ENCODE results near the gene IRF4.

The IRF4 gene

DNA sequence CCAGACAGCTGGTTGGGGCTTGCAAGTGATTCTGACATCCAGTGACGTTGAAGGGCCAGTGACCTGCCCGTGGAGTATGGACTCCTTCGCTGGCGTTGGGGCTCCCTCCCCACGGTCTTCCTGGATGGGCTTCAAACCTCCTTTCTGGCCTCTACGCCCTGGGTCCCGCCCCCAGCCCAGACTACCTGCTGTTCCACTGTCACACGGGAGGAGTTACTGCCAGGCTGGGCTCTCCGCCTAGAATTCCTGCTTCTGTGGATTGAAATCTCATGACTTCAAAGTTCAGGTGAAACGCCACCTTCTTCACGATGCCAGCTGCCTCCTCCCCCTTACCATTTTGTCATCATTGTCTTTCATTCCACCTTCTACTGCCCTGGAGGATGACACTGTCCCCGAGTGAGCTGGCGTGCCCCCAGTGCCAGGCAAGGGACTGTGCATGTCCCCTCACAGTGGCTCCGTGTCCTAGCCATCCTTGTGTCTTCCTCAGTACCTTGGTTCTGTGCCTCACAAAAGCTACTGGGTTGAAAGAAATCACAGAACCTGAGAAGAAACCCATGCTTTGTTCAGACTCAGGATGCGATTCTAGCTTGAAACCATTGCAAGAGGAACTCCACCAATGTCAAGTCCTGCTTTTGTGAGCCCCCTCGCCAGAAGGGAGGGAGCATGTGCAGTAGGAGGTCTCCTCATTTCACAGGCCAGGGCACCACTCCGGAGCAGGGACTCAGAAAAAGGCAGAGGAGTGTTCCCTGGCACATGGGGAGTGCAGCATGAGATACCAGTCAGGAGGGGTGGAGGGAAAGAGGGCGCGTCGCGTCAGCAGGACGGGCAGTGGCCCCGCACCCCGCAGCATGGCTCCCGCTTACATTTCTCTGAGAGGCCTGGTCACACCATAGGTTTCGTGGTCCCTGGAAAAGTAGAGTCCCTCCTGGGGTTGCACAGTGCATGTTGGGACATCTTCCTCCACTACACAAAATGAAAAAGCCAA lies 11.0 kb upstream of the IRF4 start:
- Histone ChIP-seq H4K20me1 (ENCODE audit: insufficient read depth, low read length) (no peaks in the 10 kb centered on the region), H2AFZ (ENCODE audit: low read depth, low read length) (no peak overlapping the region), H3K9me3 (ENCODE audit: insufficient read depth, low read length) (no peaks in the 10 kb centered on the region), H3K4me2 (ENCODE audit: low read length) (no peak overlapping the region), H3K9ac (ENCODE audit: low read length) (no peak overlapping the region), H3K4me3 (ENCODE audit: low read length) (no peak overlapping the region), H3K4me1 (ENCODE audit: low read length) (peaks cover 39% of the 10 kb centered on the region), H3K36me3 (replicated peaks; ENCODE audit: low read depth, low read length) (no peaks in the 10 kb centered on the region), H3K79me2 (ENCODE audit: low read length) (no peaks in the 10 kb centered on the region), H3K27me3 (ENCODE audit: low read depth, low read length) (peaks cover 42% of the 10 kb centered on the region), H3K27ac (ENCODE audit: low read length) (no peak overlapping the region)
- no peak for TF ChIP-seq EZH2phosphoT487 (IDR thresholded peaks at IDR 0.05; ENCODE audit: low read depth)
- TF ChIP-seq, protein P1, sequence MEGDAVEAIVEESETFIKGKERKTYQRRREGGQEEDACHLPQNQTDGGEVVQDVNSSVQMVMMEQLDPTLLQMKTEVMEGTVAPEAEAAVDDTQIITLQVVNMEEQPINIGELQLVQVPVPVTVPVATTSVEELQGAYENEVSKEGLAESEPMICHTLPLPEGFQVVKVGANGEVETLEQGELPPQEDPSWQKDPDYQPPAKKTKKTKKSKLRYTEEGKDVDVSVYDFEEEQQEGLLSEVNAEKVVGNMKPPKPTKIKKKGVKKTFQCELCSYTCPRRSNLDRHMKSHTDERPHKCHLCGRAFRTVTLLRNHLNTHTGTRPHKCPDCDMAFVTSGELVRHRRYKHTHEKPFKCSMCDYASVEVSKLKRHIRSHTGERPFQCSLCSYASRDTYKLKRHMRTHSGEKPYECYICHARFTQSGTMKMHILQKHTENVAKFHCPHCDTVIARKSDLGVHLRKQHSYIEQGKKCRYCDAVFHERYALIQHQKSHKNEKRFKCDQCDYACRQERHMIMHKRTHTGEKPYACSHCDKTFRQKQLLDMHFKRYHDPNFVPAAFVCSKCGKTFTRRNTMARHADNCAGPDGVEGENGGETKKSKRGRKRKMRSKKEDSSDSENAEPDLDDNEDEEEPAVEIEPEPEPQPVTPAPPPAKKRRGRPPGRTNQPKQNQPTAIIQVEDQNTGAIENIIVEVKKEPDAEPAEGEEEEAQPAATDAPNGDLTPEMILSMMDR (IDR thresholded peaks at IDR 0.05; ENCODE audit: low read depth, low read length): no peak

DNA sequence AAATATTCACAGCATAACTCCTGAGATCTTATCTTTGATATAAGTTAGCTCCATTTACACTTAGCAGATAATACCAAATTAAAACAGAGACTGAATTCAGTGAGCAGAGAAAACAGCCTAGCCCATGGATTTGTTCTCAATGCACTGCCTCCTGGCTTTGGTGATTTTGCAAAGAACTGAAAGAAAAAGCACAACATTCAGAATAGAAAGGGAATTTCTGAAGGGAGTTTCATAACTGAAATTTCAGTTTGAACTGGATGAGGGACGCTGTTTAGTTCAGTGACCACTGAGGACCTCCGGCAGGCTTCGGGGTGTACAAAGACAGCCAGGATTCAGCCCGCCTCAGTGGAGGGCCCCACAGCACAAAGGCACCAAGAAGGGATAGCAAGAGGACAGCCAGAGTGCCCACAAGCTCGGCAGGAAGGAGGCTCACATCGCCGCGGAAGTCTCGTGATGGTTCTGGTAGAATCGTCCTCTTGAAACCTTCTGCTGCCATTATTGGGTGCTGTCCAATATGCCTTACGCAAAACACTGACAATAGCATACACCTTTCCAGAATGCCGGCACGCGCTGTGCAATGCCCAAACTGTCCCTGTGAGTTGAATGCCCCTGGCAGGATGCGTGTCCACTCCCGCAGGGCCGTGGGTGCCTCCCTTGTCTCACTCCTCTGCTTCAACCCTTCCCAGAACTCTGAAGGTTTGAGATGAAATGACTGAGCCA lies 9.7 kb upstream of the IRF4 start:
- Histone ChIP-seq H3K36me3 (replicated peaks; ENCODE audit: low read depth, low read length) (no peaks in the 10 kb centered on the region), H3K4me3 (ENCODE audit: low read length) (no peak overlapping the region), H3K9me3 (ENCODE audit: insufficient read depth, low read length) (no peaks in the 10 kb centered on the region), H3K4me1 (ENCODE audit: low read length) (peaks cover 31% of the 10 kb centered on the region), H4K20me1 (ENCODE audit: insufficient read depth, low read length) (no peaks in the 10 kb centered on the region), H3K9ac (ENCODE audit: low read length) (no peak overlapping the region), H3K4me2 (ENCODE audit: low read length) (no peak overlapping the region), H3K27ac (ENCODE audit: low read length) (no peak overlapping the region), H3K27me3 (ENCODE audit: low read depth, low read length) (peaks cover 34% of the 10 kb centered on the region), H2AFZ (ENCODE audit: low read depth, low read length) (no peak overlapping the region), H3K79me2 (ENCODE audit: low read length) (no peaks in the 10 kb centered on the region)
- TF ChIP-seq EZH2phosphoT487 (IDR thresholded peaks at IDR 0.05; ENCODE audit: low read depth): no peak
- TF ChIP-seq, protein P1 (IDR thresholded peaks at IDR 0.05; ENCODE audit: low read depth, low read length): no peak

DNA sequence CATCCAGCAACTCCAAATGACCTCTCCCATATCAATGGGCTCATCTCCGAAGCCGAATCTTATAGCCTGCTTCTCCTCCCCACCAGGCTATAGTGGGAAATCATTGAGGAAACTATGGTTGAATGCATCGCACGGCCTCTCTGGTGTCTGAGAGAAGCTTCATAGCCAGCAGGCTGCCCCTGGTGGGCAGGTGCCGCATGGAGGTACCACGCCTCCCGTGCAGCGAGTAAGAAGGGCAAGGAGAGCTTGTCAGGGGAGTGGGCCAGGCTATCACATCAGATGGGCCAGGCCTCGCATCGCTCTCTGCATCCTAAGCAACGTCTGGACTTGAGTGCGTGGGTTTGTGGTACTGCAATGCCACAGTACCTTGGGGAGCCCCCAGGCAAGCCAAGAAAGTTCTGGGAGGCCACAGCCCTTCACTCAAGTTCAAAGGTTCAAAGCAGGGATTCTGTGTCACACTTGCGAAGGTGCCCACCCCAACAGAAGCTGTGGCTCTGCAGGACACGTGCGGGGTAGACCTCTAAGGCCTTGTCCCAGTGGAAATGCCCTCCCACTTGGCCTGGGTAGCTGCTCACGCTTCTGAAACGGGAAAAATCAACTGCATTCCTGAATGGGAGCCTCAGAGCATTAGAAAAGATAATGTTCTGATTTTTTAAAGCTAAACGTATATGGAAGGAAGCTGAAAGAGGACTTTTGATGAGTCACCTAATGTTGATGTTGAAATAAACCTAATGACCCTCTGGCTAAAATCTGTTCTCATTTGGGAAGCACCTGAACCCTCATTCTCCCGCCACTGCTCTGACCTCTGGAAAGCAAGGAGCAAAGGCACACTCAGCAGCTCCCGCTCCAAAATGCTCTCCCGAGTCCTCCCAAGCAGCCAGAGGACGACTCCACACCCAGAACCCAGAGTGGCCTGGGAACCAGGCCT lies 8.4 kb upstream of the IRF4 start:
- Histone ChIP-seq H3K4me2 (ENCODE audit: low read length) (no peak overlapping the region), H2AFZ (ENCODE audit: low read depth, low read length) (no peak overlapping the region), H3K9ac (ENCODE audit: low read length) (no peak overlapping the region), H3K4me3 (ENCODE audit: low read length) (no peak overlapping the region), H3K9me3 (ENCODE audit: insufficient read depth, low read length) (no peaks in the 10 kb centered on the region), H3K4me1 (ENCODE audit: low read length) (peaks cover 29% of the 10 kb centered on the region), H3K27ac (ENCODE audit: low read length) (no peak overlapping the region), H3K27me3 (ENCODE audit: low read depth, low read length) (peaks cover 34% of the 10 kb centered on the region), H3K36me3 (replicated peaks; ENCODE audit: low read depth, low read length) (no peaks in the 10 kb centered on the region), H3K79me2 (ENCODE audit: low read length) (no peaks in the 10 kb centered on the region), H4K20me1 (ENCODE audit: insufficient read depth, low read length) (no peaks in the 10 kb centered on the region)
- TF ChIP-seq, protein P1 (IDR thresholded peaks at IDR 0.05; ENCODE audit: low read depth, low read length): no peak
- TF ChIP-seq EZH2phosphoT487 (IDR thresholded peaks at IDR 0.05; ENCODE audit: low read depth): no peak

All from OCI-LY3 (cell line).